Ammon's horn (tissue), 1 donor: ENCODE measurements around the gene UBE2O.

Experiments
- DNase-seq: peaks from one replicate; pipeline ENCODE4 v3.0.0-alpha.2; 2016; ENCODE audit warnings: low spot score

UBE2O gene

GRCh38 chr17:76452660-76453430, at the start of gene UBE2O:
TSS of gene UBE2O (minus strand) at chr17:76453152. CDS start at chr17:76453141, 11 bp downstream.
- DNase-seq, result peak; percentile 93

DNA sequence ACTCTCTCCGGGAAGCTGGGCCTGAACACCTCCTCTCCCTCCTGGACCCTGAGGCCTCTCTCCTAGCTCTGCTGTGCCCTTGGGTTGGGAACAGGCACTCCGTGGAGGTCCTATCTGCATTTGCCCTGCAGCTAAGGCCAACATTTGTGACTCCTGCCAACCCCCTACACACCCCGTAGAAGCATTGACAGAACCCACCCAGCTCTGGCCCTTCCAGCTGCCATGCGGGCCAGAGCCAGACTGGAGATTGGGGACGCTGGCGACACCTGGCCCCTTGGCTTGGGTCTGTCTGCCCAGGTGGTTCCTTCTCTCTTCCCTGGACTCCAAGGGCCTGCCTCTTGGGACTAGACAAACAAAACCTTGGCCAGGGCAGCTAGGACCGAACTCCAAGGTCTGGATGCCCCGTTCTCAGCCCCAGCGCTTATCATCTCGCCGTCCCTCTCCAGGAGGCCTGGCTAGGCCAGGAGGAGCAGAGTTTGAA, 48.9 kb upstream of the UBE2O start:
- no peak for DNase-seq

GRCh38 chr17:76501018-76501826, 48.3 kb upstream of the UBE2O start, which contains the start of gene RHBDF2:
TSS of gene RHBDF2 (minus strand) at chr17:76501423. CDS start at chr17:76481524, 19,899 bp downstream.
- DNase-seq, result peak; percentile 82

GRCh38 chr17:76500747-76501017, 47.7 kb upstream of the UBE2O start:
- DNase-seq, result no peak

DNA sequence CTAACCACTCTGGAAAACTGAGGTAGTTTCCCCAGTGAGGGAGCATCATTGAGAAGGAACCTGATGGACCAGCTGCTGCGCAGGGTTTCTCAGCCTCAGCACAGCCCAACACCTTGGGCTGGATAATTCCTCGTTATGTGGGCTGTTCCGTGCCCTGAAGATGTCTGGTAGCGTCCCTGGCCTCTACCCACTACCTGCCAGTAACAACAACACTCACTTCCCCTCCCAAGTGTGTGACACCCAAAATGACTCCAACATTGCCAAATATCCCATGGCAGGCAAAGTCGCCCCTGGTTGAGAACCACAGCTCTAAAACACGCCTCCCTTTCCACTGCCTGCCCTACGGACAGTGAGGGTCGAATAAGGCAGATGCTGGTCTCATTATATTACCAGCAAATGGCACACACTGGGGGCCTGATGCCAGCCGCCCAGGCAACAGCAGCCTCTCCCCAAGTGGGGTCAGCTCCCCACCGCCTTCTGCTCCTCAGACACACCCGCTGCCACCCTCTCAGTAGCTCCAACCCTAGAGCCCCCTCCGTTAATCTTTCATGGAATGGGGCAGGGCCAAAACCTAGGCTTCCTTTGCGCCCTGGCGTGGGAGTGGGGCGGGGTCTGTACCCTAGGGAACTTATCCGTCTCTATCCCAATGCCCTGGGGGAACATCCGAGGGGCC, 47.3 kb upstream of the UBE2O start:
- DNase-seq, result no peak

DNA sequence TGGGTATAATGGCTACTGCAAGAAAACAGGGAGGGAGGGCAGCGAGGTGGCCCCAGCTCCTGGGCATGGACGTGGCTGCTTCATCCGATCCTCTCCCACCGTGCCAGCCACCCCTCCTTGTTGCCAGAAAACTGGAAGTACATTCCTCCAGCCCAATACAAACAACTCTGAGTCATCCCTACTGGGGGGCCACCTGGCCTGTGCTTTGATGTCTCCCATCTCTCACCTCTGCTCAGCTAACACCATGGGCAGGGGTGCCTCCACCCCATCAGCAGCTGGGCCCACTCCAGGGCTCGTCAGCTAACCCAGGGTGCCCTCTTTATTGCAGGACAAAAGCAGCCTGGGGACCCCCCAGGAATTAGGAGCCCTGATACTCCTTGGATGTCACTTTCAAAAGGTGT, 46.3 kb upstream of the UBE2O start:
- no peak for DNase-seq

- no peak for DNase-seq
These were observed 45.9 kb upstream of the UBE2O start for GRCh38 chr17:76498876-76499251.

GRCh38 chr17:76497979-76498875, 45.3 kb upstream of the UBE2O start:
- DNase-seq, result peak; percentile 64

GRCh38 chr17:76497699-76497978, 44.7 kb upstream of the UBE2O start:
- DNase-seq, result no peak

DNA sequence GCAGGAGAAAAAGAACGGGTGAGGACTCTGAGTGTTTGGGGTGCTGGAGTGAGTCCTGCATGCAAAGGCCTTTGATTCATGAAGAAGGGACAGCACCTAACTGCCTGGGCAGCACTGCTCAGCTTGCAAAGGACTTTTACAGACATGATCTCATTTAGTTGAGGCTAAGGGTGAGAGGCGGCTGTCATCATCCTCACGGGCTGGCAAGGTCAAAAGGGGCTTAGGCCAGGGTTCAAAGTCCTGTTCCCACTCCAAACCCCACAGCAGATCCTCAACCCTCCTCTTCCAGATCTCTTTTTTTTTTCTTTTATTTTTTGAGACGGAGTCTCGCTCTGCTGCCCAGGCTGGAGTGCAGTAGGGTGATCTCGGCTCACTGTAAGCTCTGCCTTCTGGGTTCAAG, 43.5 kb upstream of the UBE2O start:
- DNase-seq, result no peak

- no peak for DNase-seq
These were observed 42.9 kb upstream of the UBE2O start for GRCh38 chr17:76495663-76496400.

- no peak for DNase-seq
These were observed 40.7 kb upstream of the UBE2O start for GRCh38 chr17:76493505-76494167.

DNA sequence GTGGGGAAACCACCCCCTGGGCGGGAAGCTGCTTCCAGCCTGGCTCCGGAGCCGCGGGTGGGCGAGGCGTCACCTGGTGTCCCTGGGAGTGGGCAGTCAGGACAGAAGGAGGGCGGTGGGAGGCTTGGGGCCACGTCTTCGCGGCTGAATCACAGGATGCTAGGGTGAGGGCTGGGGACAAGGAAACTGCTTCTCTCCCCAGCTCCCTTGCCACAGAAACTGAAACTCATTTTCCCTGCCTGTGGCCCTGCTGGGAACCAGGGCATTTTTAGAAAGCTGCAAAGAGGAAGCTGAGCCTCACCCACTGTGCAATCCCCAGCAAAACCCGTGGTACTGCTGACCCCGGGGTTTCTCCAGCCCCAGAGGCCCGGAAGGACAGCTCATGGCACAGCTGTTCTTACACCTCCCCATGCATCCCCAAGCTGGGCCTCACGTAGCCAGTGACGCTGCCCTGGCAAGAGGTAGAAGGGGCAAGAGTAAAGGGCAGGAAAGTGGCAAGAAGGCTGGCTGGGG, 40.1 kb upstream of the UBE2O start:
- DNase-seq, result peak; percentile 69

DNA sequence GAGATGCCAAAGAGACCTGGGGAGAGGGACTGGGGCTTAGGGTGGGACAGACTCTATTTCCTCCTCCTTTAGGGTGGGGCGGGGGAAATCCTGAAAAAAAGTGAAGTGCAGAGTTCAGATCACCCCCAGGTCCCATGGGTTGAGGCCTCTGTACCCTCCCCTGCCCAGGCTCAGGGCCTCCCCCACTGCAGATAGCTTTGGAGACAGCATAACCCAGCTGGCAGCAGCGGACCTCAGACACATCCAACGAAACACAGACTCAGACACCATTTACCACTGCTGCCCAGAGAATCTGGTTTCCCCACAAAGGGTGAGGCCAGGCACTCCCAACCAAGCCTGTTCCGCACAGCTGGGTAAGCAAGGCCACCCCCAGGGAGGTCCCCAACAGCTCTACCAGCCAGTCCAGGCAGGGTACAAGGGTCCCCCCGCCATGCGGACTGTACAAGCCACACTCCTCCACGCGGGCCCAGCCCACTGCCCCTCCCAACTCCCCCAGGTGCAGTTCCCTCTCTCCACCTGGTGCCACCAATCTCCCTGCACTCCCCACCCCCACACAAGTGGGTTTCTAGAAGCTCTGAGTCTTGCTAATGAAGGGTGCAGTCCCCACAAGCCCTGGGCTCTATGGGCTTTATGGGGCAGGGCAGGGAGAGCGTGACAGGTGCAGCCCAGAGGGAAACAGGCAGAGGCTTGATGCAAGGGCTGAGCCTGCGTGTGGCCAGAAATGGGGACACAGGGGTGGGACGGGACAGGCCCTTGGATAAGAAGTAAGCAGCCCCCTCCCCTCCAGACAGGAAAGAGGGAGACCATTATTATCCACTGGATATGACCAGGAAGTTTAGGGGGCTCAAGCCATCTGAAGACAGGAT, 39.4 kb upstream of the UBE2O start:
- DNase-seq, result no peak

DNA sequence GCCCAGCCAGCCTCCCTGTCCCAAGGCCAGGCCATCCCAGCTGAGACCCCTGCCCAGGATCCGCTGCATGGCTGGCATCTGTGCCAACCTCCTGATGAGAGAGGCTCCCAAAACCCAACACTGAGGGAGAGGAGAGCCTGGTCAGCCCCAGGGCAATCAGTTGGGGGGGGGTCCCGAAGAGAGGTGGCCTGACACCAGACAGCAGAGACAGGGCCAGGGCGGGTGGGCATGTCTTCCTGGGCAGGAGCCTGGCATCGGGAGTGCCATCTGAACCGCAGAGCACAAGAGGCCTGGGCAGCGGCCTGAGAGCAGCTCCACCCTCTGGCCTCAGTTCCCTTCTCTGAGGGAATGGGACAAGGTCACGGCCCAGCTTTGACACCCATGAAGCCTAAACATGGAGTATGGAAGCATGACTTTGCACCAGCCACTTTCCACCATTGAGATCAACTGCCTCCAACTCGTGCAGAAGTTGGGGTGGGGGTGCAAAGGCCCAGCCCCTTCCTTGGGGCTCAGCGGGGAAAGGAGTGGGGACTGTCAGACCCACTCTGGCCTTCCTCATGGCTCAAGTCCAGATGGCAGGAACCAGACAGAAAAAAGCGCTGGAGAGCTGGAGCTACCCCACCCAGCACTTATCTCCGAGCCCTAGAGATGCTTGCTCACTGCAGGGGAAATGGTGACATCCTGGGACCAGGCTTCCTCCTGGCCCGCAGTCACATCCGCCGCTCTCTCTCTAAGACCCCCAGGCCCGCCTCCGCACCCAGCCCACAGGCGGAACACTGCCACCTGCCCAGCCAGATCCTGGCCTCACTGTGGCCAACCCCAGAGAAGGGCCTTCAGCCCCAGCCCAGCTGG, 38.5 kb upstream of the UBE2O start:
- no peak for DNase-seq

DNA sequence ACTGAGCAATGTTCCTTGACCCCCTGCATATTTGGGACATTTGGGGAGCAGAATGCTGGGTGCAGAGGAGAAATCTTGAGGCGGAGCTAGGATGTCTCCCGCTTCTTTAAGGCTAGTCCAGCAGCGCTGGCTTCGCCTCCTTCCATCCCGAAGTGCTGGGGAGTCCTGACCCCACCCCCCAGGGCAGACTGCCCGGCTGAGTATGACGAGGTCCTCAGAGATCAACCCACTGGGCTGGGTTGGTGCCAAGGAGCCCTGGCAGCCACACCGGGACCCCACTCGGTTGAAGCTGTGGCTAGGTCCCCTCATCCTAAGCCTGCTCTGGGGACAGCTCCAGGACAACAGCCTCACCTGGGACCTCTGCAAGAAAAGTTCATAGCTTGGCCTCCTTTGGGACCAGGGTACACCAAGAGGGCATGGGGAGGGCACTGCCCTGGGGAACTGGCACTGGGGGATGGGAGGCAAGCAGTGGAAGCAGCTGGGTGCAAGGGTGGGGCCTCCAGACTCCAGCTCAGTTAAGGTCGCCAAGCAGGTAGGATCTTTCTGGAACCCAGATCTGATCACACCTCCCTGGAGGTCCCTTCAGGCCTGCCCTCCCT, 37.3 kb upstream of the UBE2O start:
- no peak for DNase-seq

GRCh38 chr17:76487451-76488192, 34.7 kb upstream of the UBE2O start:
- DNase-seq, result no peak
